ENCODE results near the gene GULP1.

Gene GULP1

GRCh38 chr2:188291617-188292347 is at the start of gene GULP1:
TSS of gene GULP1 (plus strand) at chr2:188291874. CDS start at chr2:188477703, 185,829 bp downstream.
- peak within 1 kb of the TSS; percentile 81 for H3K4me3 ChIP-seq (ENCODE audit: low read depth, low read length)
- in situ Hi-C loops (cut with HindIII; ENCODE audit: low sequenced_read_pairs) = no loop called here
- peak; percentile 82 for TF ChIP-seq CTCF (IDR thresholded peaks at IDR 0.05; ENCODE audit: low read depth, low read length, missing control alignments)
- peak; percentile 60 for DNase-seq (ENCODE audit: low read depth)

GRCh38 chr2:188243381-188243780 is 48.3 kb upstream of the GULP1 start:
- H3K4me3 ChIP-seq (ENCODE audit: low read depth, low read length) = no peak overlapping the region
- DNase-seq (ENCODE audit: low read depth) = no peak
- no peak for TF ChIP-seq CTCF (IDR thresholded peaks at IDR 0.05; ENCODE audit: low read depth, low read length, missing control alignments)
- in situ Hi-C loops (cut with HindIII; ENCODE audit: low sequenced_read_pairs) = no loop called here

GRCh38 chr2:188244383-188244782 is 47.3 kb upstream of the GULP1 start:
- DNase-seq (ENCODE audit: low read depth) = no peak
- in situ Hi-C loops (cut with HindIII; ENCODE audit: low sequenced_read_pairs) = no loop called here
- H3K4me3 ChIP-seq (ENCODE audit: low read depth, low read length) = no peak overlapping the region
- no peak for TF ChIP-seq CTCF (IDR thresholded peaks at IDR 0.05; ENCODE audit: low read depth, low read length, missing control alignments)

- in situ Hi-C loops (cut with HindIII; ENCODE audit: low sequenced_read_pairs) = no loop called here
- DNase-seq (ENCODE audit: low read depth) = no peak
- no peak overlapping the region for H3K4me3 ChIP-seq (ENCODE audit: low read depth, low read length)
- TF ChIP-seq CTCF (IDR thresholded peaks at IDR 0.05; ENCODE audit: low read depth, low read length, missing control alignments) = no peak
Observed at GRCh38 chr2:188245230-188245629, 46.4 kb upstream of the GULP1 start.

- in situ Hi-C loops (cut with HindIII; ENCODE audit: low sequenced_read_pairs) = no loop called here
- no peak for TF ChIP-seq CTCF (IDR thresholded peaks at IDR 0.05; ENCODE audit: low read depth, low read length, missing control alignments)
- H3K4me3 ChIP-seq (ENCODE audit: low read depth, low read length) = no peak overlapping the region
- no peak for DNase-seq (ENCODE audit: low read depth)
Observed at GRCh38 chr2:188248513-188248912, 43.2 kb upstream of the GULP1 start.

- no peak overlapping the region for H3K4me3 ChIP-seq (ENCODE audit: low read depth, low read length)
- no peak for DNase-seq (ENCODE audit: low read depth)
- in situ Hi-C loops (cut with HindIII; ENCODE audit: low sequenced_read_pairs) = no loop called here
- TF ChIP-seq CTCF (IDR thresholded peaks at IDR 0.05; ENCODE audit: low read depth, low read length, missing control alignments) = no peak
Observed at GRCh38 chr2:188251034-188251433, 40.6 kb upstream of the GULP1 start.

Data from astrocyte of the cerebellum (primary cell).